GM23338 (cell line): ENCODE measurements around the gene SYVN1. TPM values are rescaled to one million over a fixed set of nuclear protein-coding genes. Genes with fewer than 3 reads are reported as not detected.

Experiments used
- ATAC-seq: fragments of 200-7000 bp; cut with Tn5 transposase; 3 replicates; pipeline ENCODE4 v1.9.1; 2020
- DNase-seq: peaks from one replicate; pipeline ENCODE4 v3.0.0-alpha.2; 2015; ENCODE audit warnings: low spot score
- H2AFZ ChIP-seq: fragments of 200-600 bp; sonication (generic); 2 replicates; pipeline ENCODE4 v1.8.0; 2016; ENCODE audit warnings: antibody characterized with exemption, mild to moderate bottlenecking, moderate library complexity
- H3F3A ChIP-seq: fragments of 200-600 bp; sonication (generic); replicated peaks from 2 replicates; pipeline ENCODE4 v1.8.0; 2017; ENCODE audit warnings: antibody characterized with exemption, mixed run types, low read depth
- H3K27ac ChIP-seq: fragments of 200-600 bp; sonication (generic); 2 replicates; pipeline ENCODE4 v1.6.1; 2016; ENCODE audit warnings: low read depth
- H3K27me3 ChIP-seq: fragments of 200-600 bp; sonication (generic); 2 replicates; pipeline ENCODE4 v1.8.0; 2016; ENCODE audit warnings: mild to moderate bottlenecking, mixed run types, moderate library complexity; ENCODE audit not compliant: insufficient read depth
- H3K36me3 ChIP-seq: fragments of 200-600 bp; sonication (generic); 2 replicates; pipeline ENCODE4 v1.8.0; 2016; ENCODE audit warnings: mild to moderate bottlenecking; ENCODE audit not compliant: insufficient read depth
- H3K4me1 ChIP-seq: fragments of 200-600 bp; sonication (generic); 2 replicates; pipeline ENCODE4 v1.8.0; 2016; ENCODE audit warnings: mild to moderate bottlenecking, moderate library complexity; ENCODE audit not compliant: insufficient read depth
- H3K4me2 ChIP-seq: fragments of 200-600 bp; sonication (generic); 2 replicates; pipeline ENCODE4 v1.7.1; 2017; ENCODE audit warnings: mixed run types
- H3K4me3 ChIP-seq: fragments of 200-600 bp; sonication (generic); 2 replicates; pipeline ENCODE4 v1.6.1; 2016; ENCODE audit warnings: mixed run types
- H3K79me2 ChIP-seq: fragments of 200-600 bp; sonication (generic); replicated peaks from 2 replicates; pipeline ENCODE4 v1.8.0; 2017; ENCODE audit warnings: mild to moderate bottlenecking; ENCODE audit not compliant: insufficient read depth
- H3K9me2 ChIP-seq: fragments of 200-600 bp; sonication (generic); 2 replicates; pipeline ENCODE4 v1.8.0; 2017; ENCODE audit not compliant: insufficient read depth
- H4K20me1 ChIP-seq: fragments of 200-600 bp; sonication (generic); replicated peaks from 2 replicates; pipeline ENCODE4 v1.8.0; 2017; ENCODE audit warnings: mild to moderate bottlenecking; ENCODE audit not compliant: insufficient read depth
- H3K27ac Mint-ChIP-seq: 2 replicates; pipeline ENCODE4 v1.8.0; 2020; ENCODE audit warnings: inconsistent platforms, mild to moderate bottlenecking, moderate library complexity, mixed read lengths
- H3K27me3 Mint-ChIP-seq: 3 replicates; pipeline ENCODE4 v1.8.0; 2022; ENCODE audit warnings: low read depth, mild to moderate bottlenecking, moderate library complexity, mixed read lengths, inconsistent platforms; ENCODE audit not compliant: insufficient read depth, poor library complexity
- H3K36me3 Mint-ChIP-seq: 3 replicates; pipeline ENCODE4 v1.8.0; 2021; ENCODE audit warnings: low read depth, mild to moderate bottlenecking, inconsistent platforms, moderate library complexity, mixed read lengths
- H3K4me1 Mint-ChIP-seq: 3 replicates; pipeline ENCODE4 v1.8.0; 2020; ENCODE audit warnings: mild to moderate bottlenecking, inconsistent platforms, mixed read lengths
- H3K4me3 Mint-ChIP-seq: 3 replicates; pipeline ENCODE4 v1.8.0; 2021; ENCODE audit warnings: moderate library complexity, mild to moderate bottlenecking, inconsistent platforms, mixed read lengths
- H3K9me3 Mint-ChIP-seq: 3 replicates; pipeline ENCODE4 v1.8.0; 2020; ENCODE audit warnings: moderate library complexity, mild to moderate bottlenecking, inconsistent platforms, mixed read lengths
- CREB1 ChIP-seq: fragments of 250-450 bp; sonication (Bioruptor Pico); IDR thresholded peaks from 2 replicates; pipeline ENCODE4 v1.5.0; 2020; ENCODE audit warnings: low read depth, mild to moderate bottlenecking, moderate library complexity
- EZH2 ChIP-seq: fragments of 200-600 bp; sonication (generic); IDR thresholded peaks from one replicate; pipeline ENCODE4 v1.8.0; 2017; ENCODE audit warnings: antibody characterized with exemption, mild to moderate bottlenecking, low read depth; ENCODE audit not compliant: unreplicated experiment
- EZH2phosphoT487 ChIP-seq: fragments of 200-600 bp; sonication (generic); IDR thresholded peaks from one replicate; pipeline ENCODE4 v1.8.1; 2018; ENCODE audit warnings: antibody characterized with exemption; ENCODE audit not compliant: unreplicated experiment
- JUNB ChIP-seq: IDR thresholded peaks from one replicate; pipeline ENCODE4 v1.6.1; 2016; ENCODE audit warnings: antibody characterized with exemption; ENCODE audit not compliant: unreplicated experiment
- NANOG ChIP-seq: IDR thresholded peaks from 2 replicates; pipeline ENCODE4 v1.6.1; 2016; ENCODE audit warnings: antibody characterized with exemption, borderline replicate concordance
- POLR2AphosphoS5 ChIP-seq: IDR thresholded peaks from 2 replicates; pipeline ENCODE4 v1.6.1; 2016; ENCODE audit warnings: antibody characterized with exemption, low read depth
- STAT1 ChIP-seq: IDR thresholded peaks from one replicate; pipeline ENCODE4 v1.6.1; 2016; ENCODE audit warnings: antibody characterized with exemption; ENCODE audit not compliant: unreplicated experiment
- ZNF114 ChIP-seq: fragments of 250-450 bp; sonication (Bioruptor Pico); IDR thresholded peaks from 2 replicates; pipeline ENCODE4 v1.5.0; 2020; ENCODE audit warnings: mild to moderate bottlenecking, moderate library complexity
- ZNF331 ChIP-seq: fragments of 250-450 bp; sonication (Bioruptor Pico); IDR thresholded peaks from 2 replicates; pipeline ENCODE4 v1.5.0; 2020; ENCODE audit warnings: low read depth, mild to moderate bottlenecking, moderate library complexity
- polyA plus RNA-seq: library from polyadenylated mRNA; unstranded; fragments of >200 nt; fragmentation: Nextera tagmentation; extraction: Ambion mirVana; gene quantifications from 2 replicates; pipeline ENCODE4 v1.2.1, GENCODE V29; 2016
- total RNA-seq: library from RNA; depleted of rRNA; stranded (reverse); fragments of >200 nt; shearing (Covaris generic); gene quantifications from 2 replicates; pipeline ENCODE4 v1.2.3, GENCODE V29; 2014
- TF ChIP-seq, protein P1 (sequence below), 2 experiments: fragments of 200-600 bp in 1 of 2; sonication (generic) in 1 of 2; conservative IDR thresholded peaks; 2 replicates each; pipeline versions ENCODE4 v1.5.1 to v1.6.1; 2016 to 2017; ENCODE audit warnings: antibody characterized with exemption in 2 of 2, low read depth in 2 of 2, mild to moderate bottlenecking in 2 of 2, moderate library complexity in 1 of 2
- TF ChIP-seq, protein P2 (sequence below): IDR thresholded peaks from 2 replicates; pipeline ENCODE4 v1.6.1; 2016; ENCODE audit warnings: antibody characterized with exemption
- TF ChIP-seq, protein P3 (sequence below): IDR thresholded peaks from one replicate; pipeline ENCODE4 v1.6.1; 2018; ENCODE audit warnings: antibody characterized with exemption; ENCODE audit not compliant: unreplicated experiment
- TF ChIP-seq, protein P4 (sequence below): fragments of 250-450 bp; sonication (Bioruptor Pico); IDR thresholded peaks from 2 replicates; pipeline ENCODE4 v1.5.0; 2020; ENCODE audit warnings: mild to moderate bottlenecking, moderate library complexity

SYVN1 gene
- total and polyA plus RNA-seq, 2 experiments from 2014 or later, result 13.8 to 28.7 TPM

DNA sequence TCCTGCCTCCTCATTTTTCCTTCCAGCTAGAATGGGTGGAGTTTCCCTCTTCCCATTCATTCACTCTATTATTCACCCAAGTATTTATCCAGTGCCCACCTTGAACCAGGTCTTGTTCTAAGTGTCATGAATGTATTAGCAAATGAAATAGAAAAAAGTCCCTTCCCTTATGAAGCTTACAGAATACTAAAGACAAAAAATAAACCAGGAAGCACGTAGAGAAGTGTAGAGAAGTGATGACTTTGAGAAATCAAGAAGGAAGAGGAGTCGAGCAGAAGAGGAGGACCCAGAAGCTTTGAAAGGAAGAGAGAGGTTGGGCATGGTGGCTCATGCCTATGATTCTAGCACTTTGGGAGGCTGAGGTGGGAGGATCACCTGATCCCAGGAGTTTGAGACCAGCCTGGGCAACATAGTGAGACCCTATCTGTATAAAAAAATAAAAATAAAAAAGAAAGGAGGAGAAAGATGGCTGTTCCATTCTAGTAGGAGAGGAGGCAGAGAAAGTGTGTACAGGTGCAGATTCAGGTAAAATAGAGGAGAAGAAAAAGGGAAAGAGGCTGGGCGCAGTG is 17.1 kb upstream of the SYVN1 start:
- Histone ChIP-seq H4K20me1 (no peaks in the 10 kb centered on the region), H3K4me3 (no peak overlapping the region), H3K9me2 (no peaks in the 10 kb centered on the region), H3K4me2 (no peak overlapping the region), H2AFZ (no peak overlapping the region; the same call in 1 of the 2 replicates), H3K79me2 (no peaks in the 10 kb centered on the region), H3K27me3 (no peaks in the 10 kb centered on the region), H3F3A (no peaks in the 10 kb centered on the region), H3K4me1 (no peaks in the 10 kb centered on the region), H3K27ac (no peak overlapping the region), H3K36me3 (no peaks in the 10 kb centered on the region)
- H3K27me3 Mint-ChIP-seq, result peaks cover 13% of the 10 kb centered on the region
- TF ChIP-seq, protein P1, sequence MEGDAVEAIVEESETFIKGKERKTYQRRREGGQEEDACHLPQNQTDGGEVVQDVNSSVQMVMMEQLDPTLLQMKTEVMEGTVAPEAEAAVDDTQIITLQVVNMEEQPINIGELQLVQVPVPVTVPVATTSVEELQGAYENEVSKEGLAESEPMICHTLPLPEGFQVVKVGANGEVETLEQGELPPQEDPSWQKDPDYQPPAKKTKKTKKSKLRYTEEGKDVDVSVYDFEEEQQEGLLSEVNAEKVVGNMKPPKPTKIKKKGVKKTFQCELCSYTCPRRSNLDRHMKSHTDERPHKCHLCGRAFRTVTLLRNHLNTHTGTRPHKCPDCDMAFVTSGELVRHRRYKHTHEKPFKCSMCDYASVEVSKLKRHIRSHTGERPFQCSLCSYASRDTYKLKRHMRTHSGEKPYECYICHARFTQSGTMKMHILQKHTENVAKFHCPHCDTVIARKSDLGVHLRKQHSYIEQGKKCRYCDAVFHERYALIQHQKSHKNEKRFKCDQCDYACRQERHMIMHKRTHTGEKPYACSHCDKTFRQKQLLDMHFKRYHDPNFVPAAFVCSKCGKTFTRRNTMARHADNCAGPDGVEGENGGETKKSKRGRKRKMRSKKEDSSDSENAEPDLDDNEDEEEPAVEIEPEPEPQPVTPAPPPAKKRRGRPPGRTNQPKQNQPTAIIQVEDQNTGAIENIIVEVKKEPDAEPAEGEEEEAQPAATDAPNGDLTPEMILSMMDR (conservative IDR thresholded peaks at IDR 0.05; ENCODE audit: low read depth in 2 of 2), result no peak
- TF ChIP-seq, protein P2, sequence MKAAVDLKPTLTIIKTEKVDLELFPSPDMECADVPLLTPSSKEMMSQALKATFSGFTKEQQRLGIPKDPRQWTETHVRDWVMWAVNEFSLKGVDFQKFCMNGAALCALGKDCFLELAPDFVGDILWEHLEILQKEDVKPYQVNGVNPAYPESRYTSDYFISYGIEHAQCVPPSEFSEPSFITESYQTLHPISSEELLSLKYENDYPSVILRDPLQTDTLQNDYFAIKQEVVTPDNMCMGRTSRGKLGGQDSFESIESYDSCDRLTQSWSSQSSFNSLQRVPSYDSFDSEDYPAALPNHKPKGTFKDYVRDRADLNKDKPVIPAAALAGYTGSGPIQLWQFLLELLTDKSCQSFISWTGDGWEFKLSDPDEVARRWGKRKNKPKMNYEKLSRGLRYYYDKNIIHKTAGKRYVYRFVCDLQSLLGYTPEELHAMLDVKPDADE, result no peak
- TF ChIP-seq ZNF114 (CRISPR knock-in tag), result no peak
- TF ChIP-seq JUNB, result no peak
- TF ChIP-seq EZH2, result no peak
- TF ChIP-seq STAT1, result no peak
- TF ChIP-seq POLR2AphosphoS5, result no peak
- no peak for TF ChIP-seq EZH2phosphoT487
- TF ChIP-seq, protein P3, sequence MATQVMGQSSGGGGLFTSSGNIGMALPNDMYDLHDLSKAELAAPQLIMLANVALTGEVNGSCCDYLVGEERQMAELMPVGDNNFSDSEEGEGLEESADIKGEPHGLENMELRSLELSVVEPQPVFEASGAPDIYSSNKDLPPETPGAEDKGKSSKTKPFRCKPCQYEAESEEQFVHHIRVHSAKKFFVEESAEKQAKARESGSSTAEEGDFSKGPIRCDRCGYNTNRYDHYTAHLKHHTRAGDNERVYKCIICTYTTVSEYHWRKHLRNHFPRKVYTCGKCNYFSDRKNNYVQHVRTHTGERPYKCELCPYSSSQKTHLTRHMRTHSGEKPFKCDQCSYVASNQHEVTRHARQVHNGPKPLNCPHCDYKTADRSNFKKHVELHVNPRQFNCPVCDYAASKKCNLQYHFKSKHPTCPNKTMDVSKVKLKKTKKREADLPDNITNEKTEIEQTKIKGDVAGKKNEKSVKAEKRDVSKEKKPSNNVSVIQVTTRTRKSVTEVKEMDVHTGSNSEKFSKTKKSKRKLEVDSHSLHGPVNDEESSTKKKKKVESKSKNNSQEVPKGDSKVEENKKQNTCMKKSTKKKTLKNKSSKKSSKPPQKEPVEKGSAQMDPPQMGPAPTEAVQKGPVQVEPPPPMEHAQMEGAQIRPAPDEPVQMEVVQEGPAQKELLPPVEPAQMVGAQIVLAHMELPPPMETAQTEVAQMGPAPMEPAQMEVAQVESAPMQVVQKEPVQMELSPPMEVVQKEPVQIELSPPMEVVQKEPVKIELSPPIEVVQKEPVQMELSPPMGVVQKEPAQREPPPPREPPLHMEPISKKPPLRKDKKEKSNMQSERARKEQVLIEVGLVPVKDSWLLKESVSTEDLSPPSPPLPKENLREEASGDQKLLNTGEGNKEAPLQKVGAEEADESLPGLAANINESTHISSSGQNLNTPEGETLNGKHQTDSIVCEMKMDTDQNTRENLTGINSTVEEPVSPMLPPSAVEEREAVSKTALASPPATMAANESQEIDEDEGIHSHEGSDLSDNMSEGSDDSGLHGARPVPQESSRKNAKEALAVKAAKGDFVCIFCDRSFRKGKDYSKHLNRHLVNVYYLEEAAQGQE, result no peak
- TF ChIP-seq, protein P4, sequence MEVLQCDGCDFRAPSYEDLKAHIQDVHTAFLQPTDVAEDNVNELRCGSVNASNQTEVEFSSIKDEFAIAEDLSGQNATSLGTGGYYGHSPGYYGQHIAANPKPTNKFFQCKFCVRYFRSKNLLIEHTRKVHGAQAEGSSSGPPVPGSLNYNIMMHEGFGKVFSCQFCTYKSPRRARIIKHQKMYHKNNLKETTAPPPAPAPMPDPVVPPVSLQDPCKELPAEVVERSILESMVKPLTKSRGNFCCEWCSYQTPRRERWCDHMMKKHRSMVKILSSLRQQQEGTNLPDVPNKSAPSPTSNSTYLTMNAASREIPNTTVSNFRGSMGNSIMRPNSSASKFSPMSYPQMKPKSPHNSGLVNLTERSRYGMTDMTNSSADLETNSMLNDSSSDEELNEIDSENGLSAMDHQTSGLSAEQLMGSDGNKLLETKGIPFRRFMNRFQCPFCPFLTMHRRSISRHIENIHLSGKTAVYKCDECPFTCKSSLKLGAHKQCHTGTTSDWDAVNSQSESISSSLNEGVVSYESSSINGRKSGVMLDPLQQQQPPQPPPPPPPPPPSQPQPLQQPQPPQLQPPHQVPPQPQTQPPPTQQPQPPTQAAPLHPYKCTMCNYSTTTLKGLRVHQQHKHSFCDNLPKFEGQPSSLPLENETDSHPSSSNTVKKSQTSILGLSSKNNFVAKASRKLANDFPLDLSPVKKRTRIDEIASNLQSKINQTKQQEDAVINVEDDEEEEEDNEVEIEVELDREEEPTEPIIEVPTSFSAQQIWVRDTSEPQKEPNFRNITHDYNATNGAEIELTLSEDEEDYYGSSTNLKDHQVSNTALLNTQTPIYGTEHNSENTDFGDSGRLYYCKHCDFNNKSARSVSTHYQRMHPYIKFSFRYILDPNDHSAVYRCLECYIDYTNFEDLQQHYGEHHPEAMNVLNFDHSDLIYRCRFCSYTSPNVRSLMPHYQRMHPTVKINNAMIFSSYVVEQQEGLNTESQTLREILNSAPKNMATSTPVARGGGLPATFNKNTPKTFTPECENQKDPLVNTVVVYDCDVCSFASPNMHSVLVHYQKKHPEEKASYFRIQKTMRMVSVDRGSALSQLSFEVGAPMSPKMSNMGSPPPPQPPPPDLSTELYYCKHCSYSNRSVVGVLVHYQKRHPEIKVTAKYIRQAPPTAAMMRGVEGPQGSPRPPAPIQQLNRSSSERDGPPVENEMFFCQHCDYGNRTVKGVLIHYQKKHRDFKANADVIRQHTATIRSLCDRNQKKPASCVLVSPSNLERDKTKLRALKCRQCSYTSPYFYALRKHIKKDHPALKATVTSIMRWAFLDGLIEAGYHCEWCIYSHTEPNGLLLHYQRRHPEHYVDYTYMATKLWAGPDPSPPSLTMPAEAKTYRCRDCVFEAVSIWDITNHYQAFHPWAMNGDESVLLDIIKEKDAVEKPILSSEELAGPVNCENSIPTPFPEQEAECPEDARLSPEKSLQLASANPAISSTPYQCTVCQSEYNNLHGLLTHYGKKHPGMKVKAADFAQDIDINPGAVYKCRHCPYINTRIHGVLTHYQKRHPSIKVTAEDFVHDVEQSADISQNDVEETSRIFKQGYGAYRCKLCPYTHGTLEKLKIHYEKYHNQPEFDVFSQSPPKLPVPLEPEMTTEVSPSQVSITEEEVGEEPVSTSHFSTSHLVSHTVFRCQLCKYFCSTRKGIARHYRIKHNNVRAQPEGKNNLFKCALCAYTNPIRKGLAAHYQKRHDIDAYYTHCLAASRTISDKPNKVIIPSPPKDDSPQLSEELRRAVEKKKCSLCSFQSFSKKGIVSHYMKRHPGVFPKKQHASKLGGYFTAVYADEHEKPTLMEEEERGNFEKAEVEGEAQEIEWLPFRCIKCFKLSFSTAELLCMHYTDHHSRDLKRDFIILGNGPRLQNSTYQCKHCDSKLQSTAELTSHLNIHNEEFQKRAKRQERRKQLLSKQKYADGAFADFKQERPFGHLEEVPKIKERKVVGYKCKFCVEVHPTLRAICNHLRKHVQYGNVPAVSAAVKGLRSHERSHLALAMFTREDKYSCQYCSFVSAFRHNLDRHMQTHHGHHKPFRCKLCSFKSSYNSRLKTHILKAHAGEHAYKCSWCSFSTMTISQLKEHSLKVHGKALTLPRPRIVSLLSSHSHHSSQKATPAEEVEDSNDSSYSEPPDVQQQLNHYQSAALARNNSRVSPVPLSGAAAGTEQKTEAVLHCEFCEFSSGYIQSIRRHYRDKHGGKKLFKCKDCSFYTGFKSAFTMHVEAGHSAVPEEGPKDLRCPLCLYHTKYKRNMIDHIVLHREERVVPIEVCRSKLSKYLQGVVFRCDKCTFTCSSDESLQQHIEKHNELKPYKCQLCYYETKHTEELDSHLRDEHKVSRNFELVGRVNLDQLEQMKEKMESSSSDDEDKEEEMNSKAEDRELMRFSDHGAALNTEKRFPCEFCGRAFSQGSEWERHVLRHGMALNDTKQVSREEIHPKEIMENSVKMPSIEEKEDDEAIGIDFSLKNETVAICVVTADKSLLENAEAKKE (CRISPR knock-in tag), result no peak
- no peak for TF ChIP-seq CREB1 (CRISPR knock-in tag)
- no peak for TF ChIP-seq ZNF331 (CRISPR knock-in tag)
- TF ChIP-seq NANOG, result no peak
- no peak for DNase-seq
- H3K36me3 Mint-ChIP-seq, result no peaks in the 10 kb centered on the region; the same call in 2 of the 3 replicates
- peaks cover 2% of the 10 kb centered on the region; the same call in 1 of the 3 replicates for H3K9me3 Mint-ChIP-seq
- peaks cover 5% of the 10 kb centered on the region; the same call in 1 of the 3 replicates for H3K4me1 Mint-ChIP-seq
- H3K27ac Mint-ChIP-seq, result no peak overlapping the region; the same call in 1 of the 2 replicates
- H3K4me3 Mint-ChIP-seq, result no peak overlapping the region
- ATAC-seq, result no peak
